Uterus (tissue), 4 donors: Measurements from ENCODE around the gene CACNA1C. TPM values are rescaled to one million over a fixed set of nuclear protein-coding genes. Genes with fewer than 3 reads are reported as not detected.

Experiments used
- DNase-seq, 2 donors: peaks; one replicate each; pipeline ENCODE4 v3.0.0-alpha.2; 2019 to 2020
- H3K27ac ChIP-seq, 2 donors: fragments of 200-600 bp; sonication (generic); 1 replicate in 1 of 2; 2 replicates in 1 of 2; pipeline ENCODE4 v1.5.1; 2016 to 2018
- H3K27me3 ChIP-seq, 2 donors: fragments of 200-600 bp; sonication (generic); one replicate each; pipeline ENCODE4 v1.5.1; 2018 to 2019; ENCODE audit warnings: control low read depth in 1 of 2
- H3K36me3 ChIP-seq, 2 donors: fragments of 200-600 bp; sonication (generic); one replicate each; pipeline ENCODE4 v1.5.1; 2019; ENCODE audit warnings: control low read depth in 1 of 2
- H3K4me1 ChIP-seq, 2 donors: fragments of 200-600 bp; sonication (generic); one replicate each; pipeline ENCODE4 v1.5.1; 2018 to 2019; ENCODE audit warnings: control low read depth in 1 of 2
- H3K4me3 ChIP-seq, 2 donors: fragments of 200-600 bp; sonication (generic); 1 replicate in 1 of 2; 2 replicates in 1 of 2; pipeline ENCODE4 v1.5.1; 2018 to 2019; ENCODE audit warnings: mild to moderate bottlenecking in 1 of 2
- H3K9me3 ChIP-seq, 2 donors: fragments of 200-600 bp; sonication (generic); one replicate each; pipeline ENCODE4 v1.5.1; 2019; ENCODE audit warnings: control low read depth in 1 of 2
- POLR2A ChIP-seq, 2 donors: fragments of 450-650 bp; IDR thresholded peaks; one replicate each; pipeline ENCODE4 v1.6.1; 2016; ENCODE audit warnings: antibody characterized with exemption in 2 of 2, mild to moderate bottlenecking in 1 of 2, moderate library complexity in 1 of 2
- intact Hi-C: fragments of 100-400 bp; cut with DNase I; formaldehyde crosslinking; loops from one replicate; pipeline ENCODE4 v1.15.1; 2023; ENCODE audit warnings: low total_unique reads
- total RNA-seq, 4 donors: library from RNA; depleted of rRNA in 3 of 4; stranded (reverse); fragments of >200 nt in 3 of 4; gene quantifications; one replicate each; pipeline versions ENCODE4 v1.1.0 to v1.2.4, GENCODE V29; 2014 to 2023
- TF ChIP-seq, protein P1 (sequence below), 4 experiments: fragments of 200-600 bp in 2 of 4; fragments of 450-650 bp in 2 of 4; sonication (generic) in 2 of 4; IDR thresholded peaks; one replicate each; pipeline ENCODE4 v1.5.1; 2016 to 2019; ENCODE audit warnings: antibody characterized with exemption in 4 of 4, mild to moderate bottlenecking in 2 of 4, moderate library complexity in 1 of 4
- donor health status: DM: yes; HTN: yes; CAD: no.

Gene CACNA1C
- total RNA-seq, 4 donors from 2014 or later: 15.9 to 121 (median 32.1) TPM

DNA sequence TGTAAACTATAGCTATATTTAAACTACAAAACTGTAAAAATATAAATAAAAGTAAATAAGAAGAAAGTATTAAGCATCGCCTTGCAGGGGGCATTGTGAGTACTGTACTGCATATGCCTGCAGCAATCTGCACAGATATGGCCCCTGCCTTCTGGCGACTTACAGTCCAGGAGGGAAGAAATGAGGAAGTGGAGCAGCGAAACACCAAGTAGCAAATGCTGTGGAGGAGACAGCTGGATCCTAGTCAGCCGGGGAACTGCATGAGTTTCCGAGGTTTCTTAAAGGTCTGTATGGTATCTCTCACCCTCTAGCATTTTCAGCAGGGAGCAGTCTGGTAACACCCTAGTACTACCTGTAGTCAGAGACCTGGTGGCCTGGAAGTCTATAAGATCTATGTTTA lies 256.9 kb downstream of the CACNA1C start:
- intact Hi-C loops: no loop called here
- TF ChIP-seq POLR2A (IDR thresholded peaks at IDR 0.05): no peak
- TF ChIP-seq, protein P1, sequence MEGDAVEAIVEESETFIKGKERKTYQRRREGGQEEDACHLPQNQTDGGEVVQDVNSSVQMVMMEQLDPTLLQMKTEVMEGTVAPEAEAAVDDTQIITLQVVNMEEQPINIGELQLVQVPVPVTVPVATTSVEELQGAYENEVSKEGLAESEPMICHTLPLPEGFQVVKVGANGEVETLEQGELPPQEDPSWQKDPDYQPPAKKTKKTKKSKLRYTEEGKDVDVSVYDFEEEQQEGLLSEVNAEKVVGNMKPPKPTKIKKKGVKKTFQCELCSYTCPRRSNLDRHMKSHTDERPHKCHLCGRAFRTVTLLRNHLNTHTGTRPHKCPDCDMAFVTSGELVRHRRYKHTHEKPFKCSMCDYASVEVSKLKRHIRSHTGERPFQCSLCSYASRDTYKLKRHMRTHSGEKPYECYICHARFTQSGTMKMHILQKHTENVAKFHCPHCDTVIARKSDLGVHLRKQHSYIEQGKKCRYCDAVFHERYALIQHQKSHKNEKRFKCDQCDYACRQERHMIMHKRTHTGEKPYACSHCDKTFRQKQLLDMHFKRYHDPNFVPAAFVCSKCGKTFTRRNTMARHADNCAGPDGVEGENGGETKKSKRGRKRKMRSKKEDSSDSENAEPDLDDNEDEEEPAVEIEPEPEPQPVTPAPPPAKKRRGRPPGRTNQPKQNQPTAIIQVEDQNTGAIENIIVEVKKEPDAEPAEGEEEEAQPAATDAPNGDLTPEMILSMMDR (IDR thresholded peaks at IDR 0.05): no peak
- peaks cover 0 to 8% of the 10 kb centered on the region in 2 donors for H3K4me1 ChIP-seq

DNA sequence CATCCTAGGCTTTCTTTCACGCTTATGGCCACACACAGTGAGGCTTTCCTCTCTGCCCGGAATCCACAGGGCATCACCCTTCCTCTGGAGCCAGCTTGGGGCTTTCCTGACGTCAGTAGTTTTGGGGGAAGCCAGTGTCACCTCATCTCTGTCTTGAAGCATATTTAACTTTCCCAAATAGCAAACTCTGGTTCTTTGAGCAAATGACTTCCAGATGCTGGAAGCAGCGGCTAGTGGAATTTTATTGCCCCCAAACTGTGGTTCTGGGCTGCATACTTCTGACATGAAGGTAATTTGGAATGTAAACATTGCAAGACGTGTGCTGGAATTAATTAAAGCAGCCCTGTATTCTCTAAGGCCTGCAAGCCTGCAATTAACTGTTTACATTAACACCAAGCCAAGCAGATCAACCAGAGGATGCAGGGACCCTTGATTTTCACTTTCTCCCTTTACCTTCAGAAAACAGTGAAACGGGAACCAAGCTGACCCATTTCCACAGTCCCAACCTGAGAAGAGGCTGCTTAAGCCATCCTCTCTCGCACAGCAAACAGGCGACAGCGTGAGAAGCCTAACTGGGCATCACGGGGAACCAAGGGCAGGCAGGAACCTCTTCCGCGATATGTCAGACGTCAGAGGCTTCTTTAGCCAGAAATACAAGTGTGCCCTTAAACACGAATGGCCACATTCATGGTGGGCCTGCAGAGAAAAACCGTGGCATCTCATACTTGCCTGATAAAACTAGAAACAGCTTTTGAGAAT lies 258.4 kb downstream of the CACNA1C start:
- peaks cover 0 to 8% of the 10 kb centered on the region in 2 donors for H3K4me1 ChIP-seq
- no peak overlapping the region for H3K4me3 ChIP-seq
- DNase-seq: no peak
- H3K9me3 ChIP-seq: no peaks in the 10 kb centered on the region
- no peaks in the 10 kb centered on the region for H3K36me3 ChIP-seq
- no peaks in the 10 kb centered on the region for H3K27me3 ChIP-seq
- intact Hi-C loops: no loop called here
- TF ChIP-seq, protein P1 (IDR thresholded peaks at IDR 0.05): no peak
- no peak for TF ChIP-seq POLR2A (IDR thresholded peaks at IDR 0.05)
- H3K27ac ChIP-seq: peak overlapping the region; percentile 42 to 51

More for the DNA sequence above, 256.9 kb downstream of the CACNA1C start:
- no peak overlapping the region for H3K27ac ChIP-seq
- no peaks in the 10 kb centered on the region for H3K27me3 ChIP-seq
- no peak overlapping the region for H3K4me3 ChIP-seq
- no peaks in the 10 kb centered on the region for H3K9me3 ChIP-seq
- no peaks in the 10 kb centered on the region for H3K36me3 ChIP-seq
- no peak for DNase-seq

DNA sequence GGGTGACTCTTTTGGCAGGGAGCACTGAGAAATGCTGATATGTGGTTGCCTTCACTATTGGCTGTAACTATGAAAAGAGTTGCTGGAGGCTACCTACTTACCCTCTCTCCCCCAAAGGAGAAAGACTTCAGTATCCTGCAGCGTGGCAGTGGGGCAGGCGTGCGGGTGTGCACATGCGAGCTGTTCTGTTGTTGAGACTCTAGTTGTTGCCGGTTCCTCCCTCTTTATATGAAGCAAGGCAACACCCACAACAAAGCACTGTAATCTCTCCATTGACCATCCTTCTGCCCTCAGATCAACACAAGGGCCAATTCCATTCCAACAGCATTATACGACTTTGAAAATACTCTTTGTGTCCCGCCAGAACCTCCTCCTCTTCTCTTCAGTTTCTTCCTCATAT lies 259.4 kb downstream of the CACNA1C start:
- intact Hi-C loops: no loop called here
- Histone ChIP-seq H3K4me3 (no peak overlapping the region), H3K9me3 (no peaks in the 10 kb centered on the region), H3K36me3 (no peaks in the 10 kb centered on the region), H3K27ac (no peak overlapping the region), H3K4me1 (peaks cover 0 to 8% of the 10 kb centered on the region in 2 donors), H3K27me3 (no peaks in the 10 kb centered on the region)
- no peak for DNase-seq
- no peak for TF ChIP-seq POLR2A (IDR thresholded peaks at IDR 0.05)
- TF ChIP-seq, protein P1 (IDR thresholded peaks at IDR 0.05): no peak

DNA sequence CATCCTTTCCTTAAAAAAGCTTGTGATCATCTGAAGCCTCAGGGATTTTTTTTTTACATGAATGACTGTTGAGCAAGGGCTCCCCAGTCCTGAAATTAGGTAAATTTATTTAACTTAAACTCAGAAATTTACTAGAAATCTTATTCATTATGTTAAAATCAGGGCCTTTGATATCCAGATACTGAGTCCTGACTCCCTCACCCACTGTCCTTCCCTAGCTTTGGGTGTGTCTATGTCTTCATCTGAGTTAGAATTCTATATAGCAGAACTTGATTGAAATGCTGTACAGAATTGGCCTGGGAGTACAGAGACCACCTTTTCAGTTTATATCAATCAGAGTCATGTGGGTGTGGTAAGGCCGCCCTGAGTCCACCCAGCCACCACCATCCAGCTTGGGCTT lies 260.0 kb downstream of the CACNA1C start:
- Histone ChIP-seq H3K9me3 (no peaks in the 10 kb centered on the region), H3K27me3 (no peaks in the 10 kb centered on the region), H3K36me3 (no peaks in the 10 kb centered on the region), H3K4me3 (no peak overlapping the region), H3K27ac (no peak overlapping the region), H3K4me1 (peaks cover 0 to 8% of the 10 kb centered on the region in 2 donors)
- no peak for DNase-seq
- TF ChIP-seq POLR2A (IDR thresholded peaks at IDR 0.05): no peak
- intact Hi-C loops: no loop called here

DNA sequence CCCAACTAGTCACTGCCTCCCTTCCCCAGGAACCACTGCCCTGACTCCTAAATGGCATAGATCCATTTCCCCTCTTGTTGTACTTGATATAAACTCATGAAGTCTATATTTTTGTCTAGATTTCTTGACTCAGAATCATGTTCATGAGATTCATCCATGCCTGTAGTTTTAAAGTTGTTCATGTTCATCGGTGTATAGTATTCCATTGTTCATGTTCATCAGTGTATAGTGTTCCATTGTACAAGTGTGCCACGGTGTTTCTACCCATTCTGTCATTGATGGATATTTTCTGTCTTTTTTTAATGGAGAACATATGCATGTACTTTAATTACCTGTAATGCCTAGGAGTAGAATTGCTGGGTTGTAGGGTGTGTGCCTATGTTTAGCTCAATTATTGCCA lies 261.7 kb downstream of the CACNA1C start:
- no peak for TF ChIP-seq POLR2A (IDR thresholded peaks at IDR 0.05)
- TF ChIP-seq, protein P1 (IDR thresholded peaks at IDR 0.05): no peak
- H3K36me3 ChIP-seq: no peaks in the 10 kb centered on the region
- DNase-seq: no peak
- H3K27me3 ChIP-seq: no peaks in the 10 kb centered on the region
- no peak overlapping the region for H3K27ac ChIP-seq
- no peak overlapping the region for H3K4me3 ChIP-seq
- intact Hi-C loops: no loop called here
- no peaks in the 10 kb centered on the region for H3K9me3 ChIP-seq
- H3K4me1 ChIP-seq: peaks cover 0 to 8% of the 10 kb centered on the region in 2 donors
